K562 (cell line): Measurements from ENCODE around the gene LZTR1. TPM values are rescaled to one million over a fixed set of nuclear protein-coding genes. Genes with fewer than 3 reads are reported as not detected.

ENCODE experiments used
- CEBPZ ChIP-seq: fragments of 150-350 bp; IDR thresholded peaks from 2 replicates; pipeline ENCODE4 v1.6.1; 2014; ENCODE audit warnings: low read depth, mild to moderate bottlenecking, low read length, borderline replicate concordance
- GABPB2 ChIP-seq: fragments of 250-450 bp; sonication (Bioruptor Pico); conservative IDR thresholded peaks from 2 replicates; pipeline ENCODE4 v1.5.1; 2021; ENCODE audit warnings: mild to moderate bottlenecking
- JUNB ChIP-seq: fragments of 450-650 bp; formaldehyde crosslinking; conservative IDR thresholded peaks from 2 replicates; pipeline ENCODE4 v1.4.0; 2020; ENCODE audit warnings: mild to moderate bottlenecking
- KLF10 ChIP-seq: fragments of 250-450 bp; sonication (Bioruptor Pico); IDR thresholded peaks from 2 replicates; pipeline ENCODE4 v1.6.1; 2021; ENCODE audit warnings: matching md5 sums
- MGA ChIP-seq: fragments of 450-650 bp; IDR thresholded peaks from 2 replicates; pipeline ENCODE4 v1.6.1; 2016; ENCODE audit warnings: mild to moderate bottlenecking, moderate library complexity
- NFRKB ChIP-seq: fragments of 450-650 bp; IDR thresholded peaks from 2 replicates; pipeline ENCODE4 v1.6.1; 2016; ENCODE audit warnings: low read depth
- NR2C2 ChIP-seq, 2 experiments: fragments of 200-800 bp in 1 of 2; sonication (Bioruptor generic) in 1 of 2; sonication (generic) in 1 of 2; formaldehyde crosslinking in 1 of 2; IDR thresholded peaks; 2 replicates each; pipeline versions ENCODE4 v1.6.1 to v1.8.0; 2016 to 2022; ENCODE audit warnings: mild to moderate bottlenecking in 1 of 2, missing compliant biosample characterization in 1 of 2, missing genetic modification characterization in 1 of 2, missing genetic modification reagents in 1 of 2
- RFX7 ChIP-seq: fragments of 250-450 bp; sonication (Bioruptor Pico); IDR thresholded peaks from 2 replicates; pipeline ENCODE4 v1.5.1; 2021; ENCODE audit warnings: mild to moderate bottlenecking
- SAFB2 ChIP-seq: fragments of 200-400 bp; formaldehyde crosslinking; IDR thresholded peaks from 2 replicates; pipeline ENCODE4 v1.6.1; 2018; ENCODE audit warnings: borderline replicate concordance, low read length, low read depth, moderate library complexity; ENCODE audit not compliant: severe bottlenecking
- ZFP1 ChIP-seq: fragments of 450-650 bp; formaldehyde crosslinking; IDR thresholded peaks from 2 replicates; pipeline ENCODE4 v1.4.0; 2020; ENCODE audit warnings: mild to moderate bottlenecking, mixed read lengths
- ZNF253 ChIP-seq: fragments of 250-450 bp; sonication (Bioruptor Pico); conservative IDR thresholded peaks from 2 replicates; pipeline ENCODE4 v1.6.1; 2021; ENCODE audit warnings: mild to moderate bottlenecking
- ZNF408 ChIP-seq: fragments of 250-450 bp; sonication (Bioruptor Pico); IDR thresholded peaks from 2 replicates; pipeline ENCODE4 v1.4.0; 2020; ENCODE audit warnings: low read depth, mild to moderate bottlenecking, moderate library complexity
- polyA plus RNA-seq, 8 experiments: library from polyadenylated mRNA; depleted of rRNA in 4 of 8; stranded (reverse) in 5 of 8; unstranded in 3 of 8; fragments of >200 nt; fragmentation: Nextera tagmentation in 2 of 8; fragmentation: Illumina TruSeq in 1 of 8; extraction: Ambion mirVana in 2 of 8; extraction: Trizol in 1 of 8; gene quantifications; 2 replicates each; pipeline versions ENCODE4 v1.2.1 to v1.2.3, GENCODE V29; 2011 to 2014; ENCODE audit warnings: inconsistent platforms in 1 of 8, missing spikeins in 1 of 8
- total RNA-seq, 7 experiments: library from RNA; depleted of rRNA in 6 of 7; stranded (reverse); fragments of >200 nt in 6 of 7; fragmentation: Illumina TruSeq in 2 of 7; extraction: Trizol in 2 of 7; gene quantifications; 2 replicates each; pipeline versions ENCODE4 v1.2.1 to v1.2.3, GENCODE V29; 2011 to 2021; ENCODE audit warnings: low replicate concordance in 1 of 7

The LZTR1 gene
- total and polyA plus RNA-seq, 9 of the 15 experiments (the other 6 are each of a cell fraction or from before 2014, with no cell fraction given): 2.2 to 135 (median 63.0) TPM

- TF ChIP-seq MGA (no peak), SAFB2 (no peak), ZNF408 (CRISPR knock-in tag) (peak; percentile 21; the same call in 1 of the 2 replicates), GABPB2 (CRISPR knock-in tag) (peak; percentile 79; the same call in 1 of the 2 replicates), ZFP1 (CRISPR knock-in tag) (peak; percentile 42; the same call in 1 of the 2 replicates), NFRKB (no peak), ZNF253 (CRISPR knock-in tag) (peak; percentile 86), RFX7 (0 out of 2 replicates have a peak, but pooled peaks have one; percentile 84), NR2C2 (CRISPR knock-in tag; IDR thresholded peaks at IDR 0.05) (no peak), NR2C2 (tag; IDR thresholded peaks at IDR 0.05) (no peak), JUNB (peak; percentile 67; the same call in 1 of the 2 replicates), CEBPZ (peak; percentile 31; the same call in 1 of the 2 replicates), KLF10 (CRISPR knock-in tag) (no peak)
Observed at GRCh38 chr22:21000987-21001600, 19.0 kb downstream of the LZTR1 start (continued).
